ENCODE data around the gene LIN37. TPM values are rescaled to one million over a fixed set of nuclear protein-coding genes. Genes with fewer than 3 reads are reported as not detected.
A peak's percentile ranks its signal among the peaks of the same experiment; 100 is the strongest.

The LIN37 gene
- total and polyA plus RNA-seq, 2 of the 13 experiments (the other 11 are each of a cell fraction or from before 2014, with no cell fraction given), result 6.3 to 8.7 TPM

DNA sequence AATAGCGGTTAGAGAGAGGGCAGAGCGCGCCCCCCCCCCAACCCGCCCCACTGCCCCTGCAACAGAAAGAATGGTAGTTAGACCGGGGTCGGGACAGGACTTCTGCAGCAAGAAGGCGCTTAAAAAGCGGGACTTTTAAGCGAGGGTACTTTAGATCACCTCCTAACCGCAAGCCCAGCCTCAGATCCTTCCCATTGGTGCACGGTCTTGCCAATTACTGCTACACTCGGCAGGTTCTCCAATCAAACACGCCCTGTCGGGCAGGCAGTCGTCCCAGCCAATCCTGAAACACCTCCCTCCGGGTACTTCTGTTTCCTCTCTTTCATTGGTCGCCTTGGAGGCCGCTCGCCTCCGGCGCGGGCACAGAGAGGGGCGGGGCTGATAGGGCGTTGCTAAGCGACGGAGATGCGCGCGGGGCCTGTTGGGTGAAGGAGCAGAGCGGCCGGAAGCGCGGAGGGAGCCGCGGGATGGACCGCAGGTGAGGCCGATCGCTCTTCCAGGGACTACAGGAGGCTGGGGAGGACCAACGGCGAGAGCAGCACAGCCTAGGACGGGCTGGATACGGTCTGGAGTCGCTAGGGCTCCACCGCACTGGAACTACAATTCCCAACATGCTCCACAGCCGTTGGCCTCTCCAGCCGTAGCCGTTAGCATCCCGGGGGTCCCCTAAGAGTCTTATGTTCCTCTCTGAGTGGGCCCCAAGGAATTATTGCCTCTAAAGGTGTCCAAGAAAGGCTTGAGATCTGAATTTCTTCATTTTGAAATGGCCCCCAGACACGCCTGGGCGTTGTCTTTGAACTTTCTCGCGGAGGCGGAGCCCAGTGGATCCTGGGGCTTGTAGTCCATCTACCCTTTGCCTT lies 9.6 kb downstream of the LIN37 start, which contains the start of gene PROSER3 (continued):
- TF ChIP-seq SNAPC2 (CRISPR knock-in tag; IDR thresholded peaks at IDR 0.05), result no peak
- TF ChIP-seq ARID3A (IDR thresholded peaks at IDR 0.05; ENCODE audit: low read depth, low read length), result no peak
- TF ChIP-seq ZNF382 (CRISPR knock-in tag; IDR thresholded peaks at IDR 0.05; ENCODE audit: borderline replicate concordance), result no peak
- TF ChIP-seq NONO (IDR thresholded peaks at IDR 0.05), result no peak
- no peak for TF ChIP-seq NONO (CRISPR knock-in tag; conservative IDR thresholded peaks at IDR 0.05)
- TF ChIP-seq SNAI1 (CRISPR knock-in tag; IDR thresholded peaks at IDR 0.05; ENCODE audit: borderline replicate concordance), result no peak
- TF ChIP-seq, protein P1, sequence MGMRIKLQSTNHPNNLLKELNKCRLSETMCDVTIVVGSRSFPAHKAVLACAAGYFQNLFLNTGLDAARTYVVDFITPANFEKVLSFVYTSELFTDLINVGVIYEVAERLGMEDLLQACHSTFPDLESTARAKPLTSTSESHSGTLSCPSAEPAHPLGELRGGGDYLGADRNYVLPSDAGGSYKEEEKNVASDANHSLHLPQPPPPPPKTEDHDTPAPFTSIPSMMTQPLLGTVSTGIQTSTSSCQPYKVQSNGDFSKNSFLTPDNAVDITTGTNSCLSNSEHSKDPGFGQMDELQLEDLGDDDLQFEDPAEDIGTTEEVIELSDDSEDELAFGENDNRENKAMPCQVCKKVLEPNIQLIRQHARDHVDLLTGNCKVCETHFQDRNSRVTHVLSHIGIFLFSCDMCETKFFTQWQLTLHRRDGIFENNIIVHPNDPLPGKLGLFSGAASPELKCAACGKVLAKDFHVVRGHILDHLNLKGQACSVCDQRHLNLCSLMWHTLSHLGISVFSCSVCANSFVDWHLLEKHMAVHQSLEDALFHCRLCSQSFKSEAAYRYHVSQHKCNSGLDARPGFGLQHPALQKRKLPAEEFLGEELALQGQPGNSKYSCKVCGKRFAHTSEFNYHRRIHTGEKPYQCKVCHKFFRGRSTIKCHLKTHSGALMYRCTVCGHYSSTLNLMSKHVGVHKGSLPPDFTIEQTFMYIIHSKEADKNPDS (CRISPR knock-in tag; IDR thresholded peaks at IDR 0.05), result no peak
- peak; percentile 39; the same call in 1 of the 2 replicates for TF ChIP-seq TAF1 (CRISPR knock-in tag; IDR thresholded peaks at IDR 0.05)
- no peak for TF ChIP-seq FOXO1 (CRISPR knock-in tag; IDR thresholded peaks at IDR 0.05)
- no peak for TF ChIP-seq FLYWCH1 (CRISPR knock-in tag; IDR thresholded peaks at IDR 0.05)
- TF ChIP-seq ZFP41 (CRISPR knock-in tag; IDR thresholded peaks at IDR 0.05; ENCODE audit: borderline replicate concordance), result no peak
- no peak for TF ChIP-seq ZNF619 (CRISPR knock-in tag; IDR thresholded peaks at IDR 0.05)
- TF ChIP-seq, protein P2, sequence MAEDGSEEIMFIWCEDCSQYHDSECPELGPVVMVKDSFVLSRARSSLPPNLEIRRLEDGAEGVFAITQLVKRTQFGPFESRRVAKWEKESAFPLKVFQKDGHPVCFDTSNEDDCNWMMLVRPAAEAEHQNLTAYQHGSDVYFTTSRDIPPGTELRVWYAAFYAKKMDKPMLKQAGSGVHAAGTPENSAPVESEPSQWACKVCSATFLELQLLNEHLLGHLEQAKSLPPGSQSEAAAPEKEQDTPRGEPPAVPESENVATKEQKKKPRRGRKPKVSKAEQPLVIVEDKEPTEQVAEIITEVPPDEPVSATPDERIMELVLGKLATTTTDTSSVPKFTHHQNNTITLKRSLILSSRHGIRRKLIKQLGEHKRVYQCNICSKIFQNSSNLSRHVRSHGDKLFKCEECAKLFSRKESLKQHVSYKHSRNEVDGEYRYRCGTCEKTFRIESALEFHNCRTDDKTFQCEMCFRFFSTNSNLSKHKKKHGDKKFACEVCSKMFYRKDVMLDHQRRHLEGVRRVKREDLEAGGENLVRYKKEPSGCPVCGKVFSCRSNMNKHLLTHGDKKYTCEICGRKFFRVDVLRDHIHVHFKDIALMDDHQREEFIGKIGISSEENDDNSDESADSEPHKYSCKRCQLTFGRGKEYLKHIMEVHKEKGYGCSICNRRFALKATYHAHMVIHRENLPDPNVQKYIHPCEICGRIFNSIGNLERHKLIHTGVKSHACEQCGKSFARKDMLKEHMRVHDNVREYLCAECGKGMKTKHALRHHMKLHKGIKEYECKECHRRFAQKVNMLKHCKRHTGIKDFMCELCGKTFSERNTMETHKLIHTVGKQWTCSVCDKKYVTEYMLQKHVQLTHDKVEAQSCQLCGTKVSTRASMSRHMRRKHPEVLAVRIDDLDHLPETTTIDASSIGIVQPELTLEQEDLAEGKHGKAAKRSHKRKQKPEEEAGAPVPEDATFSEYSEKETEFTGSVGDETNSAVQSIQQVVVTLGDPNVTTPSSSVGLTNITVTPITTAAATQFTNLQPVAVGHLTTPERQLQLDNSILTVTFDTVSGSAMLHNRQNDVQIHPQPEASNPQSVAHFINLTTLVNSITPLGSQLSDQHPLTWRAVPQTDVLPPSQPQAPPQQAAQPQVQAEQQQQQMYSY (CRISPR knock-in tag; IDR thresholded peaks at IDR 0.05), result no peak
- TF ChIP-seq CHD2 (IDR thresholded peaks at IDR 0.05; ENCODE audit: low read depth, low read length), result peak; percentile 75
- TF ChIP-seq FOXP4 (CRISPR knock-in tag; IDR thresholded peaks at IDR 0.05), result no peak
- no peak for TF ChIP-seq TCF7L2 (IDR thresholded peaks at IDR 0.05; ENCODE audit: low read depth, low read length)
- no peak for TF ChIP-seq TRIM24 (CRISPR knock-in tag; IDR thresholded peaks at IDR 0.05)
- no peak; the same call in none of the 2 replicates for TF ChIP-seq HOXA3 (CRISPR knock-in tag; IDR thresholded peaks at IDR 0.05)
- TF ChIP-seq NRL (CRISPR knock-in tag; IDR thresholded peaks at IDR 0.05; ENCODE audit: borderline replicate concordance), result peak; percentile 80
